NB4 (cell line): ENCODE measurements around the gene CXCR5.

ENCODE experiments used
- POLR2A ChIP-seq: IDR thresholded peaks from 2 replicates; pipeline ENCODE4 v1.6.1; 2011; ENCODE audit warnings: mild to moderate bottlenecking; ENCODE audit not compliant: insufficient read length; ENCODE audit errors: extremely low read depth
- TF ChIP-seq, protein P1 (sequence below): IDR thresholded peaks from one replicate; pipeline ENCODE4 v1.5.1; 2012; ENCODE audit warnings: low read depth, low read length
- TF ChIP-seq, protein P2 (sequence below): IDR thresholded peaks from 2 replicates; pipeline ENCODE4 v1.6.1; 2011; ENCODE audit warnings: low read depth, low read length

DNA sequence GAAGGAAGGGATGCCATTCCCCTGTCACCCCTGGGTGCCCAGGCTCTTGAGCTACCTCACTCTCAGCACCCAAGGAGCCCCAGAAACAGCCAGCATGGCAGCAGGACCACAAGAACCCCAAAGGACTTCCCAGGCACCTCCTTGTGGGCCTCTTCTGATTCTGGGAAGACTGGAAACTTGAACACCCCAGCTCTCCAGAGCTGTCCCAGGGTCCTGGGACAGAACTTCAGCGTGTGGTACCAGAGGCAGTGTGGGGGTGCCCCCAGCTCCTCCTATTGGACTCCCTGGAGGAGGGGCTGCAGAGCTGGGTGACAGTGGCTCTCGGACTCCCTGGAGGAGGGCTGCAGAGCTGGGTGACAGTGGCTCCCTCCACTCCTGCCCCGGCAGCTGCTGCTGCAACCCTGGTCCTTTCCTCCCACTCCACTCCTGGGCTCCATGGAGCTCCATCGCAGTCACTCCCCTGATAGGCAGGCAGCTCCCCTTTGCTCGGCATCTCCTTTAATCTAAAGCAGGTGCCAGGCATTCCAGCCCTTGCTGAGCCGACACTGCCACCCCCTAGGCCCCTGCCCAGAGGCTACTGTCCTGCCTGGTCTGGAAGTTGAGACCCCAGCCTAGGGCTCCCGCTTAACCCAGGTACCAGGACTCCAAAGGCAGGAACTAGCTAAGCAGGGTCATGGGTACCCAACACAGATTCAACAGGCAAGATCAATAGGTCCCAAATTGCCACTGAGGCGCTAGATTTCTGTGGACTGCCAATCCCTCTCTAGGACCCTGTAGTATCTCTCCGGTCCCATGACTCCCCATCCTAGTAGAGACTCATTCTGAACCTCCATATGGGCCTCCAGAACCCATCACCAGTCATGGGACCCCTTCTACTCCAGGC lies 39.3 kb downstream of the CXCR5 start:
- TF ChIP-seq, protein P1, sequence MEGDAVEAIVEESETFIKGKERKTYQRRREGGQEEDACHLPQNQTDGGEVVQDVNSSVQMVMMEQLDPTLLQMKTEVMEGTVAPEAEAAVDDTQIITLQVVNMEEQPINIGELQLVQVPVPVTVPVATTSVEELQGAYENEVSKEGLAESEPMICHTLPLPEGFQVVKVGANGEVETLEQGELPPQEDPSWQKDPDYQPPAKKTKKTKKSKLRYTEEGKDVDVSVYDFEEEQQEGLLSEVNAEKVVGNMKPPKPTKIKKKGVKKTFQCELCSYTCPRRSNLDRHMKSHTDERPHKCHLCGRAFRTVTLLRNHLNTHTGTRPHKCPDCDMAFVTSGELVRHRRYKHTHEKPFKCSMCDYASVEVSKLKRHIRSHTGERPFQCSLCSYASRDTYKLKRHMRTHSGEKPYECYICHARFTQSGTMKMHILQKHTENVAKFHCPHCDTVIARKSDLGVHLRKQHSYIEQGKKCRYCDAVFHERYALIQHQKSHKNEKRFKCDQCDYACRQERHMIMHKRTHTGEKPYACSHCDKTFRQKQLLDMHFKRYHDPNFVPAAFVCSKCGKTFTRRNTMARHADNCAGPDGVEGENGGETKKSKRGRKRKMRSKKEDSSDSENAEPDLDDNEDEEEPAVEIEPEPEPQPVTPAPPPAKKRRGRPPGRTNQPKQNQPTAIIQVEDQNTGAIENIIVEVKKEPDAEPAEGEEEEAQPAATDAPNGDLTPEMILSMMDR = no peak
- no peak for TF ChIP-seq POLR2A
- TF ChIP-seq, protein P2, sequence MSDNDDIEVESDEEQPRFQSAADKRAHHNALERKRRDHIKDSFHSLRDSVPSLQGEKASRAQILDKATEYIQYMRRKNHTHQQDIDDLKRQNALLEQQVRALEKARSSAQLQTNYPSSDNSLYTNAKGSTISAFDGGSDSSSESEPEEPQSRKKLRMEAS = no peak
